GM12878 (cell line): ENCODE data around the gene RADIL. TPM values are rescaled to one million over a fixed set of nuclear protein-coding genes. Genes with fewer than 3 reads are reported as not detected.

Source experiments
- ATAC-seq: fragments of 200-7000 bp; cut with Tn5 transposase; 3 replicates; pipeline ENCODE4 v1.9.1; 2020; ENCODE audit warnings: mild to moderate bottlenecking, moderate library complexity
- BruUV-seq: library from RNA; stranded (reverse); fragments of 400-500 nt; replicated peaks from 2 replicates; lab custom pipeline; 2021; lab: Mats Ljungman, UMichigan
- CTCF ChIA-PET: fragments of 300-600 bp; sonication (Branson Sonifier 250); formaldehyde crosslinking; extraction: SDS; loops from one replicate; lab custom pipeline; 2021; ENCODE audit warnings: inconsistent platforms; lab: Yijun Ruan, JAX
- POLR2A ChIA-PET: fragments of 350-600 bp; formaldehyde crosslinking; extraction: SDS; loops from one replicate; lab custom pipeline; 2021; ENCODE audit warnings: inconsistent platforms; lab: Charles Lee
- RAD21 ChIA-PET: fragments of 300-600 bp; sonication (Branson Sonifier 250); formaldehyde crosslinking; loops from one replicate; lab custom pipeline; 2023; ENCODE audit warnings: antibody characterized with exemption; ENCODE audit not compliant: unreplicated experiment; lab: Charles Lee
- SMC1A ChIA-PET: fragments of 300-600 bp; sonication (Branson Sonifier 250); formaldehyde crosslinking; loops from one replicate; lab custom pipeline; 2023; ENCODE audit not compliant: unreplicated experiment, uncharacterized antibody; lab: Charles Lee
- DNase-seq: peaks from one replicate; pipeline ENCODE4 v3.0.0-alpha.2; 2011; ENCODE audit warnings: low read depth, low spot score
- FAIRE-seq: peaks from 3 replicates; lab custom pipeline; 2011; peaks lifted over from hg19 to GRCh38; lab: Jason Lieb, UNC
- H2AFZ ChIP-seq: 2 replicates; pipeline ENCODE4 v1.6.0; 2011; ENCODE audit warnings: low read depth, low read length, control low read depth; ENCODE audit not compliant: control insufficient read depth
- H3K27ac ChIP-seq: 2 replicates; pipeline ENCODE4 v1.5.1; 2011; ENCODE audit warnings: control low read depth; ENCODE audit not compliant: control insufficient read depth, insufficient read depth
- H3K27me3 ChIP-seq, 2 experiments: replicated peaks in 1 of 2; 2 replicates each; pipeline versions ENCODE4 v1.6.0 to v1.6.1; 2011; ENCODE audit warnings: low read length in 1 of 2; ENCODE audit not compliant: control insufficient read depth in 2 of 2, insufficient read depth in 2 of 2
- H3K36me3 ChIP-seq, 2 experiments: 2 replicates each; pipeline ENCODE4 v1.5.1; 2011; ENCODE audit warnings: low read length in 1 of 2; ENCODE audit not compliant: control insufficient read depth in 2 of 2, insufficient read depth in 2 of 2
- H3K4me1 ChIP-seq: 2 replicates; pipeline ENCODE4 v1.6.1; 2011; ENCODE audit warnings: mild to moderate bottlenecking, low read length, moderate library complexity, mixed read lengths; ENCODE audit not compliant: control insufficient read depth, insufficient read depth
- H3K4me2 ChIP-seq: 2 replicates; pipeline ENCODE4 v1.6.0; 2011; ENCODE audit warnings: control low read depth; ENCODE audit not compliant: control insufficient read depth, insufficient read depth
- H3K4me3 ChIP-seq: fragments of 200-600 bp; sonication (generic); 2 replicates; pipeline ENCODE4 v1.5.1; 2016
- H3K79me2 ChIP-seq: 2 replicates; pipeline ENCODE4 v1.6.0; 2011; ENCODE audit warnings: low read length; ENCODE audit not compliant: control insufficient read depth, insufficient read depth
- H3K9ac ChIP-seq: 2 replicates; pipeline ENCODE4 v1.8.0; 2011; ENCODE audit warnings: low read length, control low read depth, mixed read lengths; ENCODE audit not compliant: control insufficient read depth, insufficient read depth
- H3K9me3 ChIP-seq: replicated peaks from 3 replicates; pipeline ENCODE4 v1.5.1; 2011; ENCODE audit warnings: mild to moderate bottlenecking, low read length; ENCODE audit not compliant: control insufficient read depth, insufficient read depth
- H4K20me1 ChIP-seq: 2 replicates; pipeline ENCODE4 v1.6.0; 2011; ENCODE audit not compliant: control insufficient read depth, insufficient read depth
- MLLT1 ChIP-seq: fragments of 450-650 bp; IDR thresholded peaks from 2 replicates; pipeline ENCODE4 v1.6.1; 2016; ENCODE audit warnings: mild to moderate bottlenecking
- NFXL1 ChIP-seq: fragments of 450-650 bp; IDR thresholded peaks from 2 replicates; pipeline ENCODE4 v1.6.1; 2017; ENCODE audit warnings: antibody characterized with exemption, mild to moderate bottlenecking, borderline replicate concordance
- RUNX3 ChIP-seq: IDR thresholded peaks from 2 replicates; pipeline ENCODE4 v1.6.1; 2012; ENCODE audit warnings: low read length, inconsistent platforms
- WGBS: methylation state at CpG from one replicate; pipeline ENCODE4 v1.1.6; 2016; ENCODE audit warnings: low lambda C conversion rate; ENCODE audit not compliant: insufficient replicate concordance, insufficient coverage; ENCODE audit errors: missing lambda C conversion rate; 5-methylcytosine and 5-hydroxymethylcytosine counted together
- in situ Hi-C: fragments of 300-500 bp; cut with MboI; formaldehyde crosslinking; loops from 9 replicates; pipeline ENCODE4 v1.14.3; 2018; ENCODE audit warnings: mixed read lengths
- intact Hi-C: fragments of 100-400 bp; cut with micrococcal nuclease; formaldehyde crosslinking; loops from one replicate; pipeline ENCODE4 v1.14.2; 2022; ENCODE audit not compliant: unreplicated experiment
- polyA plus RNA-seq, 11 experiments: library from polyadenylated mRNA; depleted of rRNA in 4 of 11; unstranded in 6 of 11; stranded (reverse) in 5 of 11; fragments of >200 nt; fragmentation: Nextera tagmentation in 4 of 11; fragmentation: Illumina TruSeq in 1 of 11; extraction: Ambion mirVana in 4 of 11; extraction: Trizol in 1 of 11; gene quantifications; 1 replicate in 1 of 11; 2 replicates in 10 of 11; pipeline versions ENCODE4 v1.2.1 to v1.2.3, GENCODE V29; 2011 to 2016; ENCODE audit warnings: inconsistent platforms in 2 of 11, missing spikeins in 2 of 11, low read depth in 1 of 11
- total RNA-seq, 4 experiments: library from RNA; depleted of rRNA in 3 of 4; stranded (reverse); fragments of >200 nt in 3 of 4; fragmentation: Illumina TruSeq in 1 of 4; extraction: Trizol in 1 of 4; gene quantifications; 2 replicates each; pipeline versions ENCODE4 v1.2.1 to v1.2.3, GENCODE V29; 2013 to 2021

RADIL gene
- total and polyA plus RNA-seq, 10 of the 15 experiments (the other 5 are each of a cell fraction or from before 2014, with no cell fraction given): 0.05 to 0.06 TPM; not detected in 8

- Histone ChIP-seq H3K36me3 (no peaks in the 10 kb centered on the region), H4K20me1 (no peaks in the 10 kb centered on the region), H3K27ac (no peak overlapping the region), H3K9me3 (no peaks in the 10 kb centered on the region), H3K79me2 (no peaks in the 10 kb centered on the region), H3K4me1 (no peaks in the 10 kb centered on the region), H3K4me2 (no peak overlapping the region), H2AFZ (no peak overlapping the region), H3K4me3 (no peak overlapping the region), H3K27me3 (no peaks in the 10 kb centered on the region; a peak in 1 of 4 replicates), H3K9ac (no peak overlapping the region)
- ChIA-PET CTCF (no interaction called here), RAD21 (no interaction called here), POLR2A (no interaction called here), SMC1A (no interaction called here)
- 49% methylated on average over 28 of the region's 28 CpGs for WGBS
- DNase-seq (no peak), ATAC-seq (no peak), FAIRE-seq (no peak)
- no TSS peak for BruUV-seq
- TF ChIP-seq NFXL1: peak; percentile 86
- no peak for TF ChIP-seq MLLT1
- no peak for TF ChIP-seq RUNX3
- in situ Hi-C loops (no loop called here), intact Hi-C loops (no loop called here)
These were observed 47.9 kb downstream of the RADIL start for GRCh38 chr7:4835398-4836205.
